HT-29 (cell line): ENCODE results near the gene IDH2. TPM values are rescaled to one million over a fixed set of nuclear protein-coding genes. Genes with fewer than 3 reads are reported as not detected.

Experiments used
- DNase-seq: peaks from one replicate; pipeline ENCODE4 v3.0.0-alpha.2; 2015; ENCODE audit warnings: low spot score
- small RNA-seq: library from RNA; depleted of rRNA; stranded (forward); fragments of <200 nt; gene quantifications from one replicate; pipeline ENCODE3, GENCODE V24; 2014
- total RNA-seq: library from RNA; depleted of rRNA; stranded (reverse); fragments of >200 nt; shearing (Covaris generic); gene quantifications from 2 replicates; pipeline ENCODE4 v1.2.3, GENCODE V29; 2014; rRNA removed

Gene IDH2
- total RNA-seq, 1 experiment from 2014 or later, result 202 TPM

GRCh38 chr15:90044916-90045371 lies 57.3 kb downstream of the IDH2 start:
- no peak for DNase-seq

- no peak for DNase-seq
Measured at GRCh38 chr15:90044191-90044590, 58.1 kb downstream of the IDH2 start.

- no peak for DNase-seq
Measured at GRCh38 chr15:90043530-90044010, 58.7 kb downstream of the IDH2 start.

GRCh38 chr15:90042766-90043529 lies 59.3 kb downstream of the IDH2 start:
- DNase-seq, result no peak

- no peak for DNase-seq
Measured at GRCh38 chr15:90042356-90042755, 59.9 kb downstream of the IDH2 start.

- peak; percentile 62 for DNase-seq
Measured at GRCh38 chr15:90040618-90041017, 61.6 kb downstream of the IDH2 start.

- DNase-seq, result no peak
Measured at GRCh38 chr15:90039996-90040395, 62.3 kb downstream of the IDH2 start.

- DNase-seq, result no peak
Measured at GRCh38 chr15:90038632-90039095, 63.6 kb downstream of the IDH2 start.

GRCh38 chr15:90037961-90038631 lies 64.2 kb downstream of the IDH2 start:
- DNase-seq, result no peak

GRCh38 chr15:90037511-90037860 lies 64.8 kb downstream of the IDH2 start:
- DNase-seq, result no peak

- no peak for DNase-seq
Measured at GRCh38 chr15:90036806-90037510, 65.3 kb downstream of the IDH2 start.

GRCh38 chr15:90036343-90036742 lies 65.9 kb downstream of the IDH2 start:
- DNase-seq, result no peak

GRCh38 chr15:90035840-90036230 lies 66.4 kb downstream of the IDH2 start:
- no peak for DNase-seq

- DNase-seq, result peak; percentile 92
Measured at GRCh38 chr15:90035095-90035839, 67.0 kb downstream of the IDH2 start.

- no peak for DNase-seq
Measured at GRCh38 chr15:90033448-90033847, 68.8 kb downstream of the IDH2 start.

Small RNA genes within 50 kb of the gene (small RNA-seq; reads per million reads assigned to genes)
- gene RF00066, result not detected

Other genes with a start within 250 kb of the IDH2 start
- gene AP3S2, start 208.5 kb downstream of the IDH2 start, total RNA-seq, result 14.8 and 36.2 TPM in 2 replicates
- 4.7 and 7.9 TPM in 2 replicates for gene ARPIN, start 189.5 kb downstream of the IDH2 start, total RNA-seq
- 47.3 and 66.9 TPM in 2 replicates for gene ZNF710, start 101.1 kb downstream of the IDH2 start, total RNA-seq
- 198 and 272 TPM in 2 replicates for gene SEMA4B, start 98.9 kb upstream of the IDH2 start, total RNA-seq
- 165 and 178 TPM in 2 replicates for gene CIB1, start 131.5 kb upstream of the IDH2 start, total RNA-seq
- gene GDPGP1, start 131.7 kb upstream of the IDH2 start, total RNA-seq, result 13.7 and 15.1 TPM in 2 replicates
- gene TTLL13, start 147.1 kb upstream of the IDH2 start, total RNA-seq, result 0.03 and 0.28 TPM in 2 replicates
- gene NGRN, start 163.2 kb upstream of the IDH2 start, total RNA-seq, result 129 and 136 TPM in 2 replicates
- gene ZNF774, start 249.8 kb upstream of the IDH2 start, total RNA-seq, result 1.2 and 2.5 TPM in 2 replicates